GM19438 (cell line): Measurements from ENCODE around the gene CABP2.
"Not testable (repeated sequence)": the region's sequence is repeated elsewhere in the genome, so short reads cannot be mapped to it uniquely, and the experiment has no call there.

Experiments
- ATAC-seq: cut with Tn5 transposase; IDR thresholded peaks from one replicate; pipeline ENCODE4 v1.9.1; 2021; ENCODE audit warnings: low read depth; ENCODE audit not compliant: unreplicated experiment

Gene CABP2

GRCh38 chr11:67495234-67496005 lies 27.8 kb downstream of the CABP2 start:
- no peak for ATAC-seq

DNA sequence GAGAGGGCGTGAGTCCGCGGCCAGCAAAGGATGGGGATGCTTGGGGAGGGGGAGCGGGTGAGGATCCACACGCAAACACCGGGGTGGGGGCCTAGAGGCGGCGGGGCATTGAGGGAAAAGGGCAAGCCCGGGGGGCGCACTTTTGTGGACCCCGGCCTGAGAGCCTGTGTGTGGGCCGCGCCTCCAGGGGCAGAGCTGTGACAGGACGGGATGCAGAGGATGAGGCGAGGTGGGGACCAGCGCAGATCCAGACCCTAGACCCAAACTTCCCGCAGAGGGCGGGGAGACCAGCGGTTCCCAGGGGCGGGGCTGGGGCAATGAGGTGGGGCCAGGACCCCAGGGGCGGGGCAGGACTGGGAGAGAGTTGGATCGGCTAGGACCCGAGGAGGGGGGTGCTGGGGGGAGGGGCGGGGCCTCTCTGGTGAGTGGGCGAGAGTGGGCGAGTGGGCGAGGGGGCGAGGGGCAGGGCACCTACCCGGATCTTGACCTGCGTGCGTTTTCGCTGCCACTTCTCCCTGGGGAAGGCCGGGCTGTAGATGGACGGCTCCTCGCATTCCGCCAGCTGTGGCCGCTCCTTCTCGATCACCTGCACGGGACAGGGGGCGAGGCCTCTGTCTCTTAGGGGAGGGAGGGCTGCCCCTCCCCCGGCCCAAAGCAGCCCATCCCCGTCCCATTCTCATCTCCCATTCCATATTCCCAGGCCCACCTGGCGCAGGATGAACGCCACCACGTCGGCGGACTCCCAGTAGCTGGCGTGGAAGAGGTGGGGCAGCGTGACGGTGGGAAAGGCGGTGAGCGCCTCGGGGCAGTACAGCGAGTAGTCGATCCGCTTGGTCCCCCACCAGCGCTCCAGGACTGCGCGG lies 28.6 kb downstream of the CABP2 start:
- ATAC-seq = no peak

- ATAC-seq = no peak
Measured at GRCh38 chr11:67493548-67494370, 29.5 kb downstream of the CABP2 start.

- no peak for ATAC-seq
Measured at GRCh38 chr11:67492801-67493547, 30.3 kb downstream of the CABP2 start.

- ATAC-seq = no peak
Measured at GRCh38 chr11:67492069-67492727, 31.0 kb downstream of the CABP2 start.

DNA sequence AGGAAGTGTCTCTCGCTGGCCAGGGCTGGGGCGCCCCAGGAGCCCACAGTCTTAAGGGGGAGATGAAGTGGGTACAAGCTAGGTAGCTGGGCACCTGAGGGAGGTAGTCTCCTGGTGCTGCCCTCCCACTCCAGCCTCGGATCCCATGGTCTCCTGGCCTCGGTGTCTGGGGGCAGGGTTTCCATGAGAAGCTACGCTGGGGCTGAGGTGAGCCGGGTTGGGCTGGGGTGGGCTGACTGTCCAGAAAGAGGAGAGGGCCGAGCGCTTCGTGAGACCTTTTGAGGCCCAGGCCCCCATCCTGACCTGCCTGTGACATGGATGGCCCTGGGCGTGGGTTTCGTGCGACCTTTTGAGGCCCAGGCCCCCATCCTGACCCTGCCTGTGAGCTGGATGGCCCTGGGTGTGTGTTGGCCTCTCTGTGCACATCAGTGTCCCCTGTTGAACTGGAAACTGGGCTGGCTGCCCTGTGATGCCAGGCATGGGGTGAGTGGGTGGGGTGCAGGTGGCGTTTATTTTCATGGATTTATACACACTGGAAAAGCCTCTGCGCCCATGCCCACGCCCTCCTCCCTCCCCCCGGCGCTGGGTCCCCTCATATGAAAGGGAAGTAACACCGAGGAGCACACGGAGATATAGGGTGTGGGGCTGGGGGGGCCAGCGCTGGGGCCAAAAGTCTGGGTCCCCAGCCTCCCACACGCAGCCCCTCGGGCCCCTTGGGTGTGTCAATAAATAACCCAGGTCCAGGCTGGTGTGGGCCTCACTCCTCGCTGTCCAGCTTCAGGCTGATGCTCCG lies 31.8 kb downstream of the CABP2 start:
- no peak for ATAC-seq

GRCh38 chr11:67490727-67491065 lies 32.5 kb downstream of the CABP2 start:
- no peak for ATAC-seq

- no peak for ATAC-seq
Measured at GRCh38 chr11:67489885-67490726, 33.1 kb downstream of the CABP2 start.

DNA sequence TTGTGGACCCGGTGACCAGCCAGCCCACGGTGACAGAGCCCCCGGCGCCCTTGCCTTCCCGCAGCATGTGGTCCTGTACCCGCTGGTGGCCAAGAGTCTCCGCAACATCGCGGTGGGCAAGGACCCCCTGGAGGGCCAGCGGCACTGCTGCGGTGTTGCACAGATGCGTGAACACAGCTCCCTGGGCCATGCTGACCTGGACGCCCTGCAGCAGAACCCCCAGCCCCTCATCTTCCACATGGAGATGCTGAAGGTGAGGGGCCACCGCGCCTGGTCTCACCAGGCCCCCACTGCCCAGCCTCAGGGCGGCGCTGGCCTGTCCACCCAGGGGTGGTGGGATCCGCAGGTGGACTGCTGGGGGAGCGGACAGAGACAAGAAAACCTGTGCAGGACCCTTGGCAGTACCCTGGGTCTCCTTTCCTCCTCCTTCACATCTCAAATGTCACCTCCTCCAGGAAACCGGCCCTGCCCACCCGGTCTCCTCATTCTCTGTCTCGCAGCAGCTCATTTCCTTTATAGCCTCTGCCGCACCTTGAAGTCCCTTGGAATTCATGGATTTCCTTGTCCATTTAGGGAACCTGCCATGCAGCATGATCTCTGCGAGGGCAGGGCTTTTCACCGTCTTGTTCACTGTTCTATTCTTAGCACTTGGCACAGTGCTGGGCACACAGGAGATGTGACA lies 33.9 kb downstream of the CABP2 start:
- ATAC-seq = no peak

DNA sequence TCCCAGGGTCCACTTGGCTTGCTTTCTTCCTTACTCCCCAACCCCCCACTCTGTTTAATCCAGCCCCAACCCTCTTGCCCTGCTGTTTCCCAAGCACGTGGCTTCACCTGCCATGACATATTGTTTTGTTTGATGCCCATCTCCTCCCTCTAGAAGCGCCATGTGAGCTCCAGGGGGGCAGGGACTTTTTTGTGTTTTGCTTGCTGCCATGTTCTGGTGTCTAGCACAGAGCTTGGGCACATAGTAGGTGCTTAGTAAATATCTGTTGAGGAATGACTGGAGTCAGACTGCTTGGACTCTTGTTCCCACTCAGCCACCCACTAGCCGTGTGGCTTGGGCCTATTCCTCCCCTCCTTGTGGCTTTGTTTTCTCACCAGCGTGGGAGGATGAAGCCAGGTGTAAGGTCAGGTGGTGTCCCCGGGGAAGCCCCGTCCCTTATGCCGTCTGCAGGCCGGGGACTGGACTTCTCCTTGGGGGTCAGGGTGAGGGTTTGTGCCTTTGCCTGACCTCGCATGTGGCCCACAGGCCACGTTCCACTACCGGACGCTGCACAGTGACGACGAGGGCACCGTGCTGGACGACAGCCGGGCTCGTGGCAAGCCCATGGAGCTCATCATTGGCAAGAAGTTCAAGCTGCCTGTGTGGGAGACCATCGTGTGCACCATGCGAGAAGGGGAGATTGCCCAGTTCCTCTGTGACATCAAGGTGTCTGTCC lies 36.6 kb downstream of the CABP2 start:
- no peak for ATAC-seq

DNA sequence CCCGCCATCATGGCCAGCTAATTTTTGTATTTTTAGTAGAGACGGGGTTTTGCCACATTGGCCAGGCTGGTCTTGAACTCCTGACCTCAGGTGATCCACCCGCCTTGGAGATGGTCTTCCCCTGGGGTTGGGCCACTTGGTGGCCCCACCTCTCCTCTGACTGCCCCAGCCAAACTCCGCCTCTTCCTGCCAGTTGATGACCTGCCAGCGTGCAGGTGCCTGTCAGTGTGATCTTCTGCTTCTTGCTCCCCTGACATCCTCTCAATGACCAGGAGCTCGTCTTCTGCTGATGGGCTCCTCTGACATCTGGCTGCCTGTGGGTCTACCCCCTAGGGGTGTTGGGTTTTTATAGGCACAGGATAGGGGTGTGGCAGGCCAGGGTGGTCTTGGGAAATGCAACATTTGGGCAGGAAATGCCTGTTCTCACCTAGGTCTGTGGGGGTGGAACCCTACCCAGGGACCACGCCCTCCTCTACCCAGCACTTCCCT lies 37.3 kb downstream of the CABP2 start:
- not testable (repeated sequence) for ATAC-seq

- no peak for ATAC-seq
Measured at GRCh38 chr11:67484847-67485311, 38.4 kb downstream of the CABP2 start.

GRCh38 chr11:67483831-67484665 lies 39.2 kb downstream of the CABP2 start:
- no peak for ATAC-seq

DNA sequence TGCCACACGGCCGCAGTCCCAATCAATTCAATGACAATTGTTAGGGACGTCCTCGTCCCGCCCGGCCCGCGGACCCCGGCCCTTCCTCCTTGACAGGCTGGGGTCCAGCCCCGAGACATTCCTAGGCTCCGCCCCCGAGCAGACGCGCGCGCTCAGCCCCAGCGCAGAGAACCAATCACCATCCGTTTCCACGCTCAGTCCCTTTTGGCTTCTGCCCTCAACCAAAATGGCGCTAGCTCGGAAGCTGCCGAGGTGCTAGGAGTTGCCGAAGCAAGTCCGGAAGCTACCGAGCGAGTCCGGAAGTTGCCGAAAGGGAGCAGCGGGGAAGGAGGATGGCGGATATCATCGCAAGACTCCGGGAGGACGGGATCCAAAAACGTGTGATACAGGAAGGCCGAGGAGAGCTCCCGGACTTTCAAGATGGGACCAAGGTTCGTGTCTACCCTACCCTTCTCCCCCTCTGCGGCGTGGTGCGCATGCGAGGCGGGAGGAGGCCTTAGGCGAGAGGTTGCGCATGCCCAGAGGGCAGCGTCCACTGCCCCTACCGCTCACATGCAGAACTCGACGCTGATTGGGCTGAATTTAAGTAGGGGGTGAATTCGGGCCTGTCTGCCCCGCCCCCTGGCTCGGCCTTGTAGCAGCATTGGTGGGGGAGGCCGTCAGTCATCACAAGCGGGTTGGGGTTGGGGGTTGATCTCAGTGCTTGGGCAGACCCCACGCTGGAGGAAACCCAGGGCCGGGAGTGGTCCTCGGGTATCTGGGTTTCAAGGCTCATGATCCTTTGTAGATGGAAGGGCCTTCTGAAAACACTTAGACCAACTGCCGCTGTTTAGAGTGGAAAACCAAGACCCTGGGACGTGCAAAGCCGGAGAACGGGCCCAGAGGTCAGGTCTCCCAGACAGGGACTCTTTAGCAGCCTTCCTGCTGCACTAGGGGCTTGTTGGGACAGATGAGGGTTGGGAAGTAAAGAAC lies 40.1 kb downstream of the CABP2 start, which contains the start of gene AIP:
AIP (plus strand) TSS at position 200 of the 972 bp plus-strand sequence; CDS start at position 333, 133 bp downstream.
- peak; percentile 57 for ATAC-seq
